Measurements from ENCODE around the gene ARHGAP24.
"Not testable (repeated sequence)": the region's sequence is repeated elsewhere in the genome, so short reads cannot be mapped to it uniquely, and the experiment has no call there.

The ARHGAP24 gene

DNA sequence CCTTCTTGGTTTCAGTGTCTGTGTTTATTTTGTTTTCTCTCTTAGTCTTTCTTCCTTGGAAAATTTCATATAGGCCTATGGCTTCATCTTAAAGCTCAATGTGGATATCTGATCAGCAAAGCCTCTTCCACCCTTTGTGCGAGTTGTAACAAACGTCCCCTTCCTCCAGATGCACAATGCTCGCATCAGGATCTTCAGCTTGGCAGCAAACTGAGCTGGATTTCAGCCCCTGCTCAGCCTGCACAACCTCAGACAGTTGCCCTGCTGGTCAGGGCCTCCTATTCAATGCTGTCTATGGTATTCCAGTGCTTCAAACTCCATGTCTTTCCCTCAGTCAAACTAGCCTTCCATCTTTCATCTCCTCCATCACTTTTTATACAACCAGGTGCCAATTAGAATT is 309.4 kb downstream of the ARHGAP24 start:
- DNase-seq = no peak

DNA sequence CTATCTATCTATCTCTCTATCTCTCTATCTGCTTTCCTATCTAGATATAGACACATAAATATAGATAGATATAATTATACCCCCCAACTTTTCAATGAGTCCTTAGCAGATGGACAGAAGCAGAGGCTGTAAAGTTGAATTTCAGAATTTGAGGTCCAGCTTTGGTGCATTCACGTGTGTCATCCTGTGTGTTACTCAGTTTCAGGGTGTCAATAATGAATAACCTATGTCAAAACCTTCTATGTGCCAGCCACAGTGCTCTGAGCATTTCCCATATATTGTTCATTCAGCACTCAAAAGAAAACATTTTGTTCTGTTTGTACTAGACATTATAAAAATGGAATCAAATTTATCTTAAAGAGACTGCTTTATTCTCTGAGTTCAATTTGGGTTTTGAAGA is 310.0 kb downstream of the ARHGAP24 start:
- no peak for DNase-seq

DNA sequence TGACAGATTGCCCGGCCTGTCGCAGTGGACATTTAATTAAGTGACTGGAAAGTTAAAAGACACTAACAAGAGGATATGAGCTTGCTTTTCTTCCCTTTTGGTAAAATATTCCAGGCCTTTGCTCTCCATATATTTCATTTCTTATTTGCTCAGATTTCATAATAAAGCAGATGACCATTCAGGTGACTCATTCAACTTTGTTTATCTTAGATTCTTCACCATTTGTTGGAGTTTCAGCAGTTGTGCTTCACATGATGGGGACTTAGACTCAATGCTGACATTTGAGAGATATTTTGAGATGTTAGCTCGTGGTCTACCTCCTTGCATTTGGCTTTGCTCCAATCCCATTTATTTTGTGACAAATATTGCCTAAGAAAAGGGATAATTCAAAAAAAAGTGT is 312.2 kb downstream of the ARHGAP24 start:
- no peak for DNase-seq

DNA sequence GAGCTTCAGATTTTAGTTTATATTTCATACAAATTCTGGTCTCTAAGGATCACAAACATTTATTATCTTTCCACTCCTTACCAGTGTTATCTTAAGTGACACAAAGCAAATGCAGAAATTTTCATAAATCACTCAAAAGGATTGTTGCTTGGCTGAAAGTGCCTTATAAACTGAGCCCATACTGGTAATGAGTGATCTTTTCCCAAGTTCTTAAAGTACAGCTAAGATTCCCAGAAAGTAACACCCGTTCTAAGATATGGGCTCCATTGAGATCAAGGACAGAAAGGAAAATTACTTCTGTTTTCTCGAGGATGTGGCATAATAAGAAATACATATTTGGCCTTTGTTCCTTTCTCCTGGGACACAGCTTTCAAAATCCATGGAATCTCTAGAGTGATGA is 313.7 kb downstream of the ARHGAP24 start:
- DNase-seq = no peak

DNA sequence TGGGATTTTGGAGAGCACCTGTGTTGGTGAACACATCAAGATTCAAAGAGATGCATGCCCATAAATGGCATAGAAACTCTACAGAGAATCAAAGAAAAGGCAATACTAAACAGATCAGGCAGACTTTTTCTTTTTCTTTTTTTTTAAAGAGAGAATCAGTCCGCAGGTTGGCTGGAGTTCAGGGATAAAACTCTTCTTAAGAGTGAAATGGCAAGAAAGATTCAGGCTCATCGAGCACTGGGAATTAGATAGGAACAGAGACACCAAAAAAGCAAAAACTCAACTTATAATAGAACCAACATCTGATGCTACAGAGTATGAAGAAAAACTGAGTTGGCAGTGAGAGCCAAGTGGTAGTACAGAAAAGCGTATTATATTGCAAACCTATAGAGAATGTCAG is 314.3 kb downstream of the ARHGAP24 start:
- DNase-seq = no peak

DNA sequence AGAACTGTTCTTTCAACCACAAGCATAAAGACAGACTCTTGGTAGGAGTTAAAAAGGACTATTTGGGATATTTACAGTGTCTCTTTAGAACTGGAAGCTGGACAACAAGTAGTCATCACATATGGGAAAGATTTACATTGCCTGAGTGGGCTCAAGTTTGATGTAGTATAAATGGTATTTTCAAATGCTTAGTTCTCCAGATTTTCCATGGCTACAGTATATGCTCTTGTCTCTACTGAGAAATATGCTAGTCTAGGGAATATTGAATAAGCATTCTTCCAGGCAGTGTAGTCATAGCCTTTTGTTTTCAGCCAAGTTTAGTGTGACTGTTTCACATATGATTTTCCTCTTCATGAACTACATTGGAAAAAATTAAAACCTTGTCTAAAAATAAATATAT is 315.6 kb downstream of the ARHGAP24 start:
- no peak for DNase-seq

DNA sequence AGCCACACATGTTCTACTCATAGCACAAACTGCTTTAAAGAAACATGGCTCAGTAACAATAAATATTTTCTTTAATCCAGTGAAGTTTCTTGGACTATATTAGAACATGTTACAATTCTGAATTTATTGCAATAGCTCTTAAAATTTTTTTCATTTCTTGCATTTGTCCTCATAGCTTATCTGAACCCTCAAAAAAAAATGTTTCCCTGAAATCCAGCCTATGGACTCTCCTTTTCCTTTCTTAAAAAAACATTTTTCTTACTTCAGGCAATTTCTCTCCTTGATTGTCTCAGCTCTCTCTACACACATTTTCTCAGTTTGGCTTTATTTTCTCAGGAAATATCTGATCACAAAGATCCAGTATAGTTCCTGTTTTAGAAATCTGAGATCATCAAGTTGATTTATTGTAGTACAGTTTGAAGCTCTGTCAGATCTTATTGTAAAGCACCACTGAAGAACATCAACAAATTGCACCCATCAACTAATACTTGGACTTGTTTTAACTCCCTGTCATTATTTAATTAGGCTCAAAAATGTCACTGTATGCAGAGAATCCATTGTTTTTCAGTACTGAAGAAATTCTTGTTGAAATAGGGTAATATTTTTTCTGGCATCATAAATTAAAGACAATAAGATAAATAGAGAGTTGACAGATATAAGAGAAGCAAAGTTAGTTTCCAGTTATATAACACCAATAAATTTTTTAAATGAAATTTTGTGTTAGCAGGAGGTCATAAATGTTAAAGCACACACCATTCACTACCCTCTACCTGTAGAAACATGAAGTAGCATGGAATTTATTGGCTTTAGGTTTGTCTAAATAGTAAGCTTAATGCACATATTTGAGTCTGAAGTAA is 317.7 kb downstream of the ARHGAP24 start:
- no peak for DNase-seq

DNA sequence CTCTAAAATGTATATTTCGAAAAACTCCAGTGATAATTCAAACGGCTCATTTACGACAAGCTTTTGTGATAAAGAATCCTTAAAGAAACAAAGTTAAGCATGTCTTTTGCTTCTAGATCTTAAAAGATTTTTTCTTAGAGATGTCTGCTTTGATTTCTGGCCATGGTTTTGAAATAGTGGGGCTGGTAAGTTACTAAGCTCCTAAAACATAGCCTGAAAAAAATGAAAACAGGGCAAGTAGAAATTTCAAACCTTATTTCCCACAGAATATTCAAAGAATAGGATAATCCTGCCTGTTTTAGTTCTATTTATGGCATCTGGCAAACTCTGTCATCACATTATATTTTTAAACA is 318.3 kb downstream of the ARHGAP24 start:
- DNase-seq = no peak

DNA sequence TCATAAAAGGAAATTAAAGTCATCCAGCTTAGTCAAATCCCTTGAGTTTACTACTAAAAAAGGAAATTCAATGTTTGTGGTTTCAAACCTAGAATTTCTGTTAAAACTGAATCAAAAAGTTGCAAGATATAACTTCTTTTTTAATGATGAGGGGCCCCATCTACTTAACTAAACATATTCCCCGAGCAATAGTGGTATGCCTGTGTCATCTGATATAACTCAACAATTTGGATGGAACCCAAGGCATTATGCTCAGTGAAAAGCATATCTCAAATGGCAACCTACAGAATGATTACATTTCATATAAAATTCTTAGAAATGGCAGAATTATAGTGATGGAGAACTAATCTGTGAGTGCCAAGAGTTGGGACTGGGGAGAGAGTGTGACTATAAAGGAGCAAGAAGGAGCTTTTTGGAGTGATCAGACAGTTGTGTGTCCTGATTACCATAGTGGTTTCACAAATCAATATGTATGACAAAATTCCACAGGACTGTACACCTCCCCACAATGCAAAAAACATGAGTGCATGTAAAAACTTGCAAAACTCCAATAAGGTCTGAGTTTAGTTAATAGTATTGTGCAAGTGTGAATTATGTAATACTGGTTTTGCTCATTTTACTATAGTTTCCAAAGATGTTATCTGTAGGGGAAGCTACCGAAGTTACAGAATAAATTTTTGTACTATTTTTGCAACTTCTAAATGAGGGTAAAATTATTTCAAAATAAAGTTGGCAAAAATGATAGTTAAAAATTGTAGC is 323.2 kb downstream of the ARHGAP24 start:
- DNase-seq = no peak

DNA sequence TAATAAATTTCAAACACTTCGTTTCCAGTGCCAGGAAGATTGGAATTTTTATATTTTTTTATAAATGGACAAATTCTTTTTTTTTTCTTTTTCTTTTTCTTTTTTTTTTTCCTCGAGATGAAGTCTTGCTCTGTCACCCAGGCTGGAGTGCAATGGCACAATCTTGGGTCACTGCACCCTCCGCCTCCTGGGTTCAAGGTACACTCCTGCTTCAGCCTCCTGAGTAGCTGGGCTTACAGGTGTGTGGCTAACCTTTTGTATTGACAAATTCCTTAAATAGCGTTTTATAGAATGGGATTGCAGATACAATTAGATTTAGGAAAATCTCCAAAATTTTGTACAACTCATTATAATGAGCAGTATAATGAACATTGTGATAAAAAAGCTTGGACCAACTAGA is 328.9 kb downstream of the ARHGAP24 start:
- no peak for DNase-seq

DNA sequence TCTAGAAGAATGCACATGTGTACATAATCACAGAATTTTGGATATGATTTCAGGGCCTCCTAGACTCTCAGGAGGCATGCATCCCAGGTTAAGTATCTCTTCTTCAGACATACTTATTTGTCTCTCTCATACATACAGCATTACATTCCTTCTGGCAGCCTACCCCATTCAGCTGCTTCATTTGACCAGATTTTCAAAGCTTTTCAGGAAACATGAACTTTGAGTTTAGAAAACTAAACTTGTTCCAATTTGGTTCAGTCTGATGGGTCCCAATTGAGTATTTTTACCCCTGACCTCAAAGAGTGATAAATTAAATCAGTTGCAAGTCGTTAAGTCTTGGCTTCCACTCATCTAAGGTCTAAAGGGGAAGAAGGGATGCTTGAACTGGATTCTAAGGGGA is 330.9 kb downstream of the ARHGAP24 start:
- no peak for DNase-seq

DNA sequence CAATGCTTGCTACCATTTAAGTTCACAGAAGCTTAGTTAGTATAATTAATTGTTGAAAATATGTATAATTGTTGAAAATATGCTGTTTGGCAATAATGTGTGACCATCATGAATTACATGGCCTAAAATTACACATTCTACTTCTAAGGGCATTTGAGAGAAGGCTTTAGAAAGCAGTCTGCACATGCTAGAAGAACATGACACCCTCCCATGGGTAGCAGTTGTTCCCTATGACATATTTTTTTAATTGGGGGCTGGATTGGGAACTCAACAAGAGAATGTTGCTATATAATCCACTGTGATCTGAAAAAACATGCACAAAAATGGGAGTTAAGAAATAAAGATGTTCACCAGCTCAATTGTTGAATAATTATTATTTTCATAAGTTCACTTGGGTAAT is 331.4 kb downstream of the ARHGAP24 start:
- no peak for DNase-seq

DNA sequence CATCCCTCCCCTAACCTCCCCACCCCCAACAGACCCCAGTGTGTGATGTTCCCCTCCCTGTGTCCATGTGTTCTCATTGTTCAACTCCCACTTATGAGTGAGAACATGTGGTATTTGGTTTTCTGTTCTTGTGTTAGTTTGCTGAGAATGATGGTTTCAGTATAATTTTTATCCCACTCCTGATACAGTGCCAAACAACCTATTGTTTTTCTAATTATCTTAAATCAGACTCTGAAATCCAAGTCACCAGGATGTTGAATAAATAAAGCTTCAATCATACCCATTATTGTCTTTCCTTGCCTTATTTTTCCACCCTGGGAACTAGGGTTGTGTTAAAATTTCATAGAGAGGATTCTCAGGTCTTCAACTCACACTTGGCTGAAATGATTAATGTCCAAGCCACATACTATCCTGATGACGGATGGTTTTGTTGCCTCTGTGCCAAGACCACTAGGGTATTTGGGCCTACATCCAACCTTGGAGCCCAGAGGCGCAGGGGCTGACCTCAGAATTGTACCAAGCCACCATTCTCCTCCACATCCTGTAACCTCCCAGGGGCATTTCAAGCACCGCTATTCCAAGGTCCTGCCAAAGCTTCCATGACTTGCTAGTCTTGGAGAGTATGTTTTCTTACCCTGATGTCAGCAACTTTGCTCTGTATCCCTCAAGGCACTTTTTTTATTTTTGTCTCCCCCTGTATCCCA is 332.4 kb downstream of the ARHGAP24 start:
- DNase-seq = no peak

DNA sequence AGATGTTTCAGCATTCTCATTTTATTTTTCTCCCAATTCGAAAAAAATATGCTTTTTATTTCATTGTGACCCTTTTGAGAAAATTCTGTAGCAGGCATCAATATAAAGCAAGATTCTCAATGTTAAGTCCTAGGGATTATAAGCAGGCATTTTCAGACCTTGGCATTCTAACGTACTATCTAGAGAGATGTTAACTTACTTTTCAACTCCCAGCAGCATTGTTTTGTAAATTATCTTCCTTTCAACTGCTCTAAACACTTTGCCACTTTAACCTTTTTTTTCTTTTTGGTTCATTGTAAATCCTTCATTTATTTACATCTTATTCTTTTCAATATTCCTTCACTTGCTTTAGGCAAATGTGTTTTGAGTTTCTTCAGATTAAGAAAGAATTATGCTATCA is 333.2 kb downstream of the ARHGAP24 start:
- DNase-seq = no peak

DNA sequence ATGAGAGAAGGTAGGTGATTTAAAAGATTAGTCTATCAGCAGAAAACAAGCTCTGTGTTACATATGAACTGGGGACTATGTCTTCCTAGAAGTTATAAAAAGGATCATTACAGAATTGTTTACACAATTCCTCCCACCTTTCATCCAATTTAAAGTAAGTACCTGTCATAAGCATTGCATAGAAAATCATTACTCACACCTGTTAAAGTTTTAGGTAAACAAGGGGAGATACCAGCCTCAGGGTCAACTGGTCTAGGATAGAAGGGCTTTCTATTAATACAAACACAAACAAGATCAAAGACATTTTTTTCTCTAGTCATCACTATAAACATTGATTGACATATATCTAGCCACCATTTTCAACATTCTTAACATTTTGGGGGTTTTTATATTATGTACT is 333.9 kb downstream of the ARHGAP24 start:
- DNase-seq = no peak

DNA sequence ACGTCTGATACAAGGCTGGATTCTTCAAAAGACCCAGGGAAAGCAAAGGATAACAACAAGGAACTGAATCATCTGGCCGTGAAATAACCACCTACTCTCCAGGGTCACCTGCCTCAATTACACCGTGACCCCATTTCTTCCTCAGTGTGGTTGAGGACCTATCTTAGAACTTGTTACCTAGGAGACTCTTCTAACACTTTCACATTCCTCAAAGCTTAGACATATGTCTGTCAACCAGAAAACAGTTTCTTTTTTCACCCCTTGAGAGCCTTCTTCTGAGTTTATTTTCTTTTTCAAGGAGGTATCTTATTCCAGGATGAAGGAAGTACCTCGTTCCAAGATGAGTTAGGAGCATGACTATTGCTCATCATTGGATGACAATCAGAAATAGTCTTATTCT is 337.8 kb downstream of the ARHGAP24 start:
- no peak for DNase-seq

DNA sequence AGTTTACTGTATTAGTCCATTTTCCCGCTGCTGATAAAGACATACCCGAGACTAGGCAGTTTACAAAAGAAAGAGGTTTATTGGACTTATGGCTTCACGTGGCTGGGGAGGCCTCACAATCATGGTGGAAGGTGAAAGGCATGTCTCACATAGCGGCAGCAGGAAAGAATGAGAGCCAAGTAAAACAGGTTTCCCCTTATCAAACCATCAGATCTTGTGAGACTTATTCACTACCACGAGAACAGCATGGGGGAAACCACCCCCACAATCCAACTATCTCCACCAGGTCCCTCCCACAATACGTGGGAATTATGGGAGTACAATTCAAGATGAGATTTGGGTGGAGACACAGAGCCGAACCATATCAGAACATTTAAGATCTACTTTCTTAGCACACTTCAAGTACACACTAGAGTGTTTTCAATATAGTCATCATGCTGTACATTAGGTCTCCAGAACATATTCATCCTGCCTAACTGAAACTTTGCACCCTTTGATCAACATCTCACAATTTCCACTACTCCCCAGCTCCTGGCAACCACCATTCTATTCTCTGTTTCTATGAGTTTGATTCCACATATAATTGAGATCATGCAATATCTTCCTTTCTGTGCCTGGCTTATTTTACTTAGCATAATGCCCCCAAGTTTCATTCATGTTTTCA is 341.0 kb downstream of the ARHGAP24 start:
- DNase-seq = no peak

DNA sequence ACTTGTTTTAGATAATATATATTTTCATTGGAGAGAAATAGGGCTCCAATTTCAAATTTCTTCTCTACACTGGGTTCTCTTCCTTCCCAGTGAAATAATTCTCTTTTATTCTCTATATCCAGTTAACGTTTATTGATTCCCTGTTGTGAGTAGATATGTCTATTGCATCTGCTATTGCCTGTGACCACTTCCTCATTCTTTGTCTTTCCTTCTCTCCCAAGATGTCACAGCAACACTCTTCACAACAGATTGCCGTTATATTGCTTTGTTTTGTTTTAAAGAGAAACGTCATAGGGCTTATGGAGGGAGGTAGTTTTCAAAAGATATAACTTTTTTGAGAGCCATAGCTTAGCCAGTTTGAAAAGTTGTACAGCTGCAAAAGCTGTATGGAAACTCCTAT is 343.8 kb downstream of the ARHGAP24 start:
- DNase-seq = no peak

DNA sequence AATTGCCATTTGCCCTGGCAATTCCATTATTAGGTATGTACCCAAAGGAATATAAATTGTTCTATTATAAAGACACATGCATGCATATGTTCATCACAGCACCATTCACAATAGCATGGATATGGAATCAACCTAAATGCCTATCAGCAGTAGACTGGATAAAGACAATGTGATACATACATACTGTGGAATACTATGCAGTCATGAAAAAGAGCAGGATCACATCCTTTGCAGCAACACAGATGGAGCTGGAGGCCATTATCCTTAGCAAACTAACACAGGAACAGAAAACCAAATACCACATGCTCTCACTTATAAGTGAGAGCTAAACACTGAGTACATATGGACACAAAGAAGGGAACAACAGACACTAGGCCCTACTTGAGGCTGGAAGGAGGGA is 345.2 kb downstream of the ARHGAP24 start:
- not testable (repeated sequence) for DNase-seq

DNA sequence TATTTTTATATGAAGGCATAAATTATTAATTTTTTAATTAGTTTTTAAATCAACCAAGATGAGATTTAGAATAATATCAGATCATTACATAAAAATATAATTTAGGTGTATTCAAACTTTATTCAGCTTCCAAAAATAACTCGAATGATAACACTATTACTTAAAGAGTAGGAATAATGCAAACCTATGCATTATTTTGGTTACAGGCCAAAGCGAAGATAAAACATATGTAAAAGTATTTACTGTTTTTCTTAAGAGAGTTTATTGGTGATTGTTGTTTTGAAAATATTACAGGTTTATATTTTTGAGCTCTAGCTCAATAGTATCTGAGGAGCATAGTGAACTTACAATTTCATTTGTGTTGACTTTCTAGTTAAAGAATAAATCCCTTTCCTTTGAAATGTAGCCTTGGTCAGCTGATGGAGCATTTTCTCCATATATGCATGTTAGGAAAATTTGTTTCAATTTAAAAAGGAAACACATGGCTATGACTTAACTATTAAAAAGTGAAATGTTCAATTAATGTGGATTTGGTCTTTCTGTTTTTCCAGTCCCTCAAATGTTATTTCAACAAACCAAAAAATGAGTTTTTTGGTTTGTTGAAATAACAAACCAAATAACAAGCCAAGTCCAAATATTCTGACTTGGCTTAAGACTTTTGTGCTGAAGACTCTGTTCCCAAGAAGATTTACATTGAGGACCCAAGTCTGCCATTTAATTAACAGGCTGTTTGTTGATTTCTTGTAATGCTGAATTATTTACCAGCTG is 346.9 kb downstream of the ARHGAP24 start:
- DNase-seq = no peak

DNA sequence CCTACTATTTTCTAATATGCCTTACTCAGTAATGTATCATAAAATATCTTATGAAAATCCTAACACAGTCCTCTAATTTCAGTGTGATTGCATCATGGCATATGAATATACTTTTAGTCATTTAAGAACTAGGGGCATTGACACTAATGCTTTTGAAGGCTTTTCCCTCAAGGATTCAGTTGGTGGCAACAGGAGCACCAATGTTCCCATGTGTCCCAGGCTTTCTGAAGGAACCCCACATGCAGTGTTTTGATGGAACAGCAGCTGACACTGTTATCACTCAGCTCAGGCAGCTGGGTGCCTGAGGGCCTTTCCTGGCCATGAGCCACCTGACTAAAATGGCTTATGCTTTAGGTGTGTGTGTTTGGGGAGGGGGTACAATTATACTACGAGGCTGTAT is 348.3 kb downstream of the ARHGAP24 start:
- DNase-seq = no peak

DNA sequence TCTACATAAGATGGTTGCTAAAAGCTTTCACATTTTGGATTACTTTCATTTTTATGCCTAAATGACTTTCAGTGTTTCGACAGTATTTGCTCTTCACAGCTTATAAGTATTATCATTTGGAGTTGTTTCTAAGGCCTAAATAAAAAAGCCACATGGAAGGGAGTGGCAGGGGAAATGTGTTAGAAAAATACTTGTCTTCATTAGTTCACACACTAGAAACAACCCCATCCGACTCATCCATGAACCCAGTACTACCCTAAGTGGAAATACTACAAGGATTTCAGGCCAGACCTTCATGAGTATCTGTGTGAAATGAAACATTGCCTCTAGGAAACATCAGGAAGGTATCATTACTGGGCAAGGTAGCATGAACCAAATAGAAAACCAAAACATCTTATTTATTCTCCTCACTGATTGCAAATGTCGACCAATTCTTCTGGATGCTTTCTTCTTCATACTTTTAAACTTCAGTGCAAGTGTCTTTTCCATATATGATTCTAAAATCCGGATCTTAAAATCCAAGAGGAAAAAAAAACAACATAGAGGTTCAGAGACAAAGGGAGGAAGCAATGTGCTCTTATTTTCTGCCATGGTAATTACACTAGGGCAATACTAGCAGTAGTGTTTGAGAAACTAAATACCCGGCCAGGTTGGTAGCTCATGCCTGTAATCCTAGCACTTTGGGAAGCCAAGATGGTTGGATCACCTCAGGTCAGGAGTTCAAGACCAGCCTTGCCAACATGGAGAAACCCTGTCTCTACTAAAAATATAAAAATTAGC is 349.4 kb downstream of the ARHGAP24 start:
- DNase-seq = no peak

All from activated T-cell treated with anti-CD3 and anti-CD28 coated beads, Interleukin-2, amount 50 U/mL, for 1 hour (primary cell).